GM23248 (cell line): Measurements from ENCODE around the gene LRP3.

ENCODE experiments used
- EZH2 ChIP-seq: fragments of 200-600 bp; sonication (generic); IDR thresholded peaks from 2 replicates; pipeline ENCODE4 v1.6.1; 2018; ENCODE audit warnings: antibody characterized with exemption, mild to moderate bottlenecking; ENCODE audit not compliant: insufficient read depth, poor library complexity, severe bottlenecking
- EZH2phosphoT487 ChIP-seq: fragments of 200-600 bp; sonication (generic); IDR thresholded peaks from 2 replicates; pipeline ENCODE4 v1.6.1; 2018; ENCODE audit warnings: antibody characterized with exemption, moderate library complexity, mild to moderate bottlenecking, low read depth; ENCODE audit not compliant: insufficient read depth

DNA sequence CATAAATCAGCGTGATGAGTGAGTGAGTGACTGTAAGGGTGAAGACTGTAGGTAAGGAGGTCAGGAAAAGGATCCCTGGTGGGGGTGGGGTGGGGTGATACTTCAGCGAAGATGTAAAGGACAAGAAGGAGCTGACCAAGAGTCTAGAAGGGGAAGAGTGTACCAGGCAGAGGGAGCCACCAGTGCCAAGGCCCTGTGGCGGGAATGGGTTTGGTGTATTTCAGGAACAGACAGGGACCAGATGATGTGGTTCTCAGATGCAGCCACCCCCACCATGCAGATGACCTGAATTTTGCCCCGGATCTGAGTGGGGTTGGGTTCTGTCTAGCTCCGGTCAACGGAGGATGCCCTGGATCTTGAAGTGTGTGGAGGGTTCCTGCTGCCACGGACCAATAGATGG lies 61.7 kb downstream of the LRP3 start:
- TF ChIP-seq EZH2phosphoT487: no peak
- no peak for TF ChIP-seq EZH2
